Lung (tissue), 12 donors: ENCODE results near the gene ZNF469. TPM values are rescaled to one million over a fixed set of nuclear protein-coding genes. Genes with fewer than 3 reads are reported as not detected.

ENCODE experiments used
- ATAC-seq: fragments of 200-7000 bp; cut with Tn5 transposase; one replicate; pipeline ENCODE4 v1.9.1; 2020; ENCODE audit warnings: moderate number of reproducible peaks; ENCODE audit not compliant: insufficient read depth, low FRiP score
- DNase-seq, 3 donors: peaks; one replicate each; pipeline ENCODE4 v3.0.0-alpha.2; 2013 to 2017
- H3K27ac ChIP-seq, 2 donors: one replicate each; pipeline ENCODE4 v1.5.1; 2013; ENCODE audit warnings: mild to moderate bottlenecking in 2 of 2, moderate library complexity in 2 of 2, control low read depth in 1 of 2, inconsistent platforms in 1 of 2, low read depth in 1 of 2, low read length in 1 of 2
- H3K27me3 ChIP-seq, 3 donors: one replicate each; pipeline ENCODE4 v1.5.1; 2013; ENCODE audit warnings: low read length in 2 of 3; ENCODE audit not compliant: control insufficient read depth in 3 of 3, insufficient read depth in 3 of 3
- H3K36me3 ChIP-seq, 4 donors: one replicate each; pipeline ENCODE4 v1.5.1; 2013; ENCODE audit warnings: low read length in 4 of 4, mild to moderate bottlenecking in 1 of 4, moderate library complexity in 1 of 4; ENCODE audit not compliant: control insufficient read depth in 4 of 4, insufficient read depth in 4 of 4
- H3K4me1 ChIP-seq, 5 donors: one replicate each; pipeline ENCODE4 v1.5.1; 2013; ENCODE audit warnings: low read length in 5 of 5, mild to moderate bottlenecking in 2 of 5, moderate library complexity in 1 of 5; ENCODE audit not compliant: control insufficient read depth in 5 of 5, insufficient read depth in 5 of 5
- H3K4me3 ChIP-seq: one replicate; pipeline ENCODE4 v1.5.1; 2013; ENCODE audit warnings: mild to moderate bottlenecking, control low read depth, moderate library complexity
- H3K9ac ChIP-seq, 2 donors: one replicate each; pipeline ENCODE4 v1.5.1; 2013; ENCODE audit warnings: low read length in 2 of 2, control low read depth in 1 of 2; ENCODE audit not compliant: insufficient read depth in 1 of 2
- H3K9me3 ChIP-seq, 4 donors: one replicate each; pipeline ENCODE4 v1.5.1; 2013; ENCODE audit warnings: low read length in 3 of 4, mild to moderate bottlenecking in 1 of 4, moderate library complexity in 1 of 4; ENCODE audit not compliant: control insufficient read depth in 4 of 4, insufficient read depth in 3 of 4
- WGBS, 2 donors: extraction: QIAGEN DNeasy Blood & Tissue Kit; methylation state at CpG; one replicate each; pipeline ENCODE4 v1.1.7; 2013; 5-methylcytosine and 5-hydroxymethylcytosine counted together
- polyA plus RNA-seq, 2 donors: library from polyadenylated mRNA; stranded (reverse); fragments of 200-250 nt; gene quantifications; one replicate each; pipeline ENCODE4 v1.2.1, GENCODE V29; 2013
- total RNA-seq, 2 donors: library from RNA; depleted of rRNA in 1 of 2; stranded (reverse); fragments of >200 nt in 1 of 2; gene quantifications; one replicate each; pipeline ENCODE4 v1.2.1, GENCODE V29; 2014 to 2021
- TF ChIP-seq, protein P1 (sequence below): IDR thresholded peaks from 2 replicates; pipeline ENCODE4 v1.5.1; 2012; ENCODE audit warnings: mild to moderate bottlenecking; ENCODE audit errors: control extremely low read depth, extremely low read depth
- donor health status: control.
- donor health status: control.
- donor health status: Bipolar disorder and iron deficiency.
- donor health status: healthy.
- donor health status: DM: yes; HTN: yes; CAD: no.

The ZNF469 gene
- total and polyA plus RNA-seq, 4 donors = 0.67 to 3.0 (median 1.5) TPM

DNA sequence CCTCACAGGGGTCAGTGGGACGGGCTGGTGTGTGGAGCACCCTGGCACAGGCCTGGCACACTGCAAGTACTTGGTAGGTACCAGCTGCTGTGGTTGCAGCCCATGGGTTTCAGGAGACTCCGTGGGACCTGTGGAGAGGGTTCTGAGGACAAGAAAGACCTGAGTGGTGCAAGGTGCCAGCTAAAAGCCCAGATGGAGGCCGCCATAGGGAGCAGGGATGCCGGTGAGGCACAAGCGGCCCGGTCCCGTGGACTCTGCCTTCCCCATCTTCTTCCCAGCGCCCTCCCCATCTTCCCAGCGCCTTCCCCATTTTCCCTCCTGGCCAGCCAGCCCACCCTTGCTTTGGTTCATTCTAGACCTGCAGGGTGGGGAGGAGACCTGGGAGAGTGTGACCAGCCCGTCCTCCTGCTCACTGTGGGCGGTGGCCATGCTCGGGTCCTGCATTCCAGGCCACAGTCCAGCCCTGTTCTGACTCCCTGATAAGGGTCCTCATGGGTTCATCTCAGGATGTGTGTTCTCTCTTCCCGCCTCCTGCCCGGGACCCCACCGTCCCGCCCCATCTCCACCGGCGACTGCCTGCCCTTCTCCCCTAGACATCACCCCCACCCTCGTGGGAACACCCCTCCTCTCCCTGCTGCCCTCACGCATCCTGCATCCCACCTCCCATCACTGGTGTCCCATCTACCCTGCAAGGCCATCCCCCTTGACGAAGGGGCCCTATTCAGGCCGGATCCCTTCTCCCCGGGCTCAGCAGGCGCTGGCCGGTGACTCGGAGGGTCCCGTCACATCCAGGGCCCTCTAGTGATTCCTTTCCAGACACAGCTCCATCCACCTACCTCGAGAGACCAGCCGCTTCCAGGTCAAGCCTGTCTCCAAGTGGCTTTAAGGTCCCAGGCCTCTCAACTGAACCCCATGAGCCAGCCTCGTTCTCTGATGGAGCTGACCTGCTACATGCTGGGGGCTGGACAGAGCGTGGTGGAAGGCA, 3.4 kb downstream of the ZNF469 start:
- ATAC-seq = no peak

DNA sequence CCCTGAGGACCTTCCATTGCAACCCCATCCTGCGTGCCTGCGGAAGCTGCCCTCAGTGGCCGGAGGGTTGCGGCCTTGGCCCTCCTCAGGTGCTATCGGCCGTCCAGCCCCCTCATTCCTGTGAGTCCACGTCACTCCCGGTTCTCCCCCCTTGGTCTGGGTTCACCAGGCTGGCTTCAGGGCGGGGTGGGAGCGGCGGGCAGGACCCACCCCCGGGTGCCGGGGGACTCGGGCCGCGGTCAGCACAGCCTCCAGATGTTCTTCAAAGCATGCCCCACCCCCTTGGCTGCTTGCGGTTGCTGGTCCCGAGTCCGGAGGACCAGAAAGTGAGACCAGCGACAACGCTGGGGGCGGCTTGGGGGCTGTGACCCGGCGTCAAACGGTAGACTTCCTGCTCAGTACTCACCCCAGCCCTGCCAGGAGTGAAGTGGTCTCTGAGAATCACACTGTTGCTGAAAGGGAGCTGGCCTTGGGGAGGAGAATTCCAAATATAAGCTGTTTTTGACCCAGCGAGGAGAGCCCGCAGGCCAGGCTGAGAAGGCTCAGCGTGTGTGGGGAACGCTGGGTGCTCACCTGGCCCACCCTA, 4.5 kb downstream of the ZNF469 start:
- 68 to 70% methylated on average over 25 to 29 of the region's 29 CpGs for WGBS, 2 donors
- Histone ChIP-seq H3K27ac (peak overlapping the region in 1 of 2 donors; percentile 91), H3K27me3 (peaks cover 0 to 19% (median 10%) of the 10 kb centered on the region in 3 donors), H3K36me3 (no peaks in the 10 kb centered on the region), H3K9me3 (no peaks in the 10 kb centered on the region), H3K4me1 (peaks cover 0 to 14% (median 6%) of the 10 kb centered on the region in 5 donors), H3K9ac (no peak overlapping the region), H3K4me3 (no peak overlapping the region)
- TF ChIP-seq, protein P1, sequence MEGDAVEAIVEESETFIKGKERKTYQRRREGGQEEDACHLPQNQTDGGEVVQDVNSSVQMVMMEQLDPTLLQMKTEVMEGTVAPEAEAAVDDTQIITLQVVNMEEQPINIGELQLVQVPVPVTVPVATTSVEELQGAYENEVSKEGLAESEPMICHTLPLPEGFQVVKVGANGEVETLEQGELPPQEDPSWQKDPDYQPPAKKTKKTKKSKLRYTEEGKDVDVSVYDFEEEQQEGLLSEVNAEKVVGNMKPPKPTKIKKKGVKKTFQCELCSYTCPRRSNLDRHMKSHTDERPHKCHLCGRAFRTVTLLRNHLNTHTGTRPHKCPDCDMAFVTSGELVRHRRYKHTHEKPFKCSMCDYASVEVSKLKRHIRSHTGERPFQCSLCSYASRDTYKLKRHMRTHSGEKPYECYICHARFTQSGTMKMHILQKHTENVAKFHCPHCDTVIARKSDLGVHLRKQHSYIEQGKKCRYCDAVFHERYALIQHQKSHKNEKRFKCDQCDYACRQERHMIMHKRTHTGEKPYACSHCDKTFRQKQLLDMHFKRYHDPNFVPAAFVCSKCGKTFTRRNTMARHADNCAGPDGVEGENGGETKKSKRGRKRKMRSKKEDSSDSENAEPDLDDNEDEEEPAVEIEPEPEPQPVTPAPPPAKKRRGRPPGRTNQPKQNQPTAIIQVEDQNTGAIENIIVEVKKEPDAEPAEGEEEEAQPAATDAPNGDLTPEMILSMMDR = no peak
- peak in 2 of 3 donors; percentile 33 to 64 for DNase-seq
- no peak for ATAC-seq

More for the DNA sequence above, 3.4 kb downstream of the ZNF469 start:
- H3K4me1 ChIP-seq = peaks cover 0 to 14% (median 6%) of the 10 kb centered on the region in 5 donors
- WGBS, 2 donors = 86 to 88% methylated on average over 31 of the region's 31 CpGs
- H3K27me3 ChIP-seq = peaks cover 0 to 19% (median 10%) of the 10 kb centered on the region in 3 donors
- H3K36me3 ChIP-seq = no peaks in the 10 kb centered on the region
- H3K9ac ChIP-seq = no peak overlapping the region
- no peak overlapping the region for H3K4me3 ChIP-seq
- TF ChIP-seq, protein P1 = no peak
- DNase-seq = no peak
- H3K27ac ChIP-seq = no peak overlapping the region
- H3K9me3 ChIP-seq = no peaks in the 10 kb centered on the region

DNA sequence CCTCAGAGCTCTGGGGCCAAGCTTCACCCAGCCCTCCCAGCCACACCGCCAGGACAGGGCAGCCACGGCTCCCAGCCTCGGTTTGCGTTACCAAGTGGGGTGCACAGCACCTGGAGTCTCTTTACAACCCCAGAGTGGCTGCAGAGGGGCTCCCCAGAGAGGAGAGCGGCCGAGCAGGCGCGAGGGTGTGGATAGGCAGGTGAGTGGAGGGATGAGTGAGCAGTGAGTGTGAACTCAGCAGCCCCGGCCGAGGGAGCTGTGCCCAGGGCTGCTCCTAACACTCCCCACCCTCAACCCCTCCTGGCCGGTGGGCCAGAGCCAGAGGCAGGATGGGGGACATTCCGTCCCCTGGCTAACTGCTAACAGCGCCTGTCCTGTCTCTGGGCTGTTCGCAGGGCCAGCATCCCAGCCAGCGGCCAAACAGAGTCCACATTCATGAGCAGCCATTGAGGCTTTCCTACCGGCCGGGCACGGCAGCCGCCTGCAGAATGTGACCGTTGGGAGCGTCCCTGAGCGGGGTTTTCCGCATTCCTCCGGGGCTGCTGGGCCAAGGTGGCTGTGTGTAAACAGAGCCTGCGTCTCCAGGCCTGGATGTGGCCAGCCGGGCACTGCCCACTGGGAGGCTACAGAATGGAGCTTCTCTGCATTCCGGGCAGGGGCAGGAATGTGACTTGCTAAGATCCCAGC, 5.3 kb downstream of the ZNF469 start:
- peak; percentile 56 to 72 (median 65) for DNase-seq
- Histone ChIP-seq H3K27ac (peak overlapping the region in 1 of 2 donors; percentile 91), H3K9me3 (no peaks in the 10 kb centered on the region), H3K9ac (no peak overlapping the region), H3K4me1 (peaks cover 0 to 14% (median 6%) of the 10 kb centered on the region in 5 donors), H3K36me3 (no peaks in the 10 kb centered on the region), H3K27me3 (peaks cover 0 to 15% (median 10%) of the 10 kb centered on the region in 3 donors), H3K4me3 (no peak overlapping the region)
- ATAC-seq = peak; percentile 86
- whole genome bisulfite sequencing, 2 donors = 50 to 74% methylated on average over 27 of the region's 27 CpGs
- TF ChIP-seq, protein P1 = no peak
